Measurements from ENCODE around the gene NMNAT2. TPM values are rescaled to one million over a fixed set of nuclear protein-coding genes. Genes with fewer than 3 reads are reported as not detected.

The NMNAT2 gene
- total and polyA plus RNA-seq, 10 of the 15 experiments (the other 5 are each of a cell fraction or from before 2014, with no cell fraction given) = 0.02 to 2.0 (median 0.60) TPM

DNA sequence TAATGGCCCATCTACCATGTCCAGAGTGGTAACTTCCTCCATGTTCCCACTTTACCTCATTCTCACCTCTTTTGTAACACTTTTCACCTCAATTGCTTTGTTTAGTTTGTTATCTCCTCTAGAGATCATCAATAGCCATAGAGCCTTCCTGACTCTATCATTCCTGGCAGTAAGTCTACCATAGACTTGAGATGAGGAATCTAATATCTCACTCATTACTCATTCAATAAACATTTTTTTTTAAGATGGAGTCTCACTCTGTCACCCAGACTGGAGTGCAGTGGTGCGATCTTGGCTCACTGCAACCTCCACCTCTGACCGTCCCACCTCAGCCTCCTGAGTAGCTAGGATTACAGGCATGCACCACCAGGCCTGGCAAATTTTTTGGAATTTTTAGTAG lies 7.1 kb downstream of the NMNAT2 start:
- Histone ChIP-seq H3K36me3 (ENCODE audit: control insufficient read depth in 2 of 2, insufficient read depth in 2 of 2, low read length in 1 of 2) (no peaks in the 10 kb centered on the region), H3K79me2 (ENCODE audit: control insufficient read depth, insufficient read depth, low read length) (no peaks in the 10 kb centered on the region), H3K4me3 (no peak overlapping the region), H3K4me1 (ENCODE audit: control insufficient read depth, insufficient read depth, low read length) (no peaks in the 10 kb centered on the region), H3K27me3 (replicated peaks in 1 of 2; ENCODE audit: control insufficient read depth in 2 of 2, insufficient read depth in 2 of 2, low read length in 1 of 2) (peaks cover 0 to under 1% of the 10 kb centered on the region in 2 experiments; a peak in 3 of 4 replicates), H4K20me1 (ENCODE audit: control insufficient read depth, insufficient read depth) (no peaks in the 10 kb centered on the region), H3K9ac (ENCODE audit: control insufficient read depth, insufficient read depth, low read length) (no peak overlapping the region), H3K9me3 (replicated peaks; ENCODE audit: control insufficient read depth, insufficient read depth, low read length) (no peaks in the 10 kb centered on the region), H3K4me2 (ENCODE audit: control insufficient read depth, insufficient read depth) (no peak overlapping the region), H2AFZ (ENCODE audit: control insufficient read depth, low read depth, low read length) (no peak overlapping the region), H3K27ac (ENCODE audit: control insufficient read depth, insufficient read depth) (no peak overlapping the region)
- ChIA-PET CTCF (no interaction called here), RAD21 (ENCODE audit: unreplicated experiment) (no interaction called here), SMC1A (ENCODE audit: uncharacterized antibody, unreplicated experiment) (no interaction called here), POLR2A (no interaction called here)
- no TSS peak for BruUV-seq (replicated peaks)
- WGBS (ENCODE audit: insufficient coverage, insufficient replicate concordance, low lambda C conversion rate, missing lambda C conversion rate) = 93% methylated on average over 2 of the region's 2 CpGs
- intact Hi-C loops (cut with micrococcal nuclease; ENCODE audit: unreplicated experiment) (no loop called here), in situ Hi-C loops (cut with MboI) (no loop called here)
- FAIRE-seq = no peak
- TF ChIP-seq POLR2A (IDR thresholded peaks at IDR 0.05; ENCODE audit: low read depth, low read length) (no peak), BHLHE40 (IDR thresholded peaks at IDR 0.05; ENCODE audit: borderline replicate concordance in 1 of 2, low read depth in 2 of 2, low read length in 1 of 2) (no peak), KAT2A (conservative IDR thresholded peaks at IDR 0.05; ENCODE audit: control insufficient read depth, low read depth, low read length) (no peak), SUPT20H (IDR thresholded peaks at IDR 0.05; ENCODE audit: borderline replicate concordance, control insufficient read depth, low read depth, low read length) (no peak), CREB1 (IDR thresholded peaks at IDR 0.05; ENCODE audit: low read depth) (no peak), HCFC1 (IDR thresholded peaks at IDR 0.05; ENCODE audit: low read length) (no peak), JUNB (IDR thresholded peaks at IDR 0.05) (no peak), HDGF (IDR thresholded peaks at IDR 0.05) (no peak)
- TF ChIP-seq, protein P1, sequence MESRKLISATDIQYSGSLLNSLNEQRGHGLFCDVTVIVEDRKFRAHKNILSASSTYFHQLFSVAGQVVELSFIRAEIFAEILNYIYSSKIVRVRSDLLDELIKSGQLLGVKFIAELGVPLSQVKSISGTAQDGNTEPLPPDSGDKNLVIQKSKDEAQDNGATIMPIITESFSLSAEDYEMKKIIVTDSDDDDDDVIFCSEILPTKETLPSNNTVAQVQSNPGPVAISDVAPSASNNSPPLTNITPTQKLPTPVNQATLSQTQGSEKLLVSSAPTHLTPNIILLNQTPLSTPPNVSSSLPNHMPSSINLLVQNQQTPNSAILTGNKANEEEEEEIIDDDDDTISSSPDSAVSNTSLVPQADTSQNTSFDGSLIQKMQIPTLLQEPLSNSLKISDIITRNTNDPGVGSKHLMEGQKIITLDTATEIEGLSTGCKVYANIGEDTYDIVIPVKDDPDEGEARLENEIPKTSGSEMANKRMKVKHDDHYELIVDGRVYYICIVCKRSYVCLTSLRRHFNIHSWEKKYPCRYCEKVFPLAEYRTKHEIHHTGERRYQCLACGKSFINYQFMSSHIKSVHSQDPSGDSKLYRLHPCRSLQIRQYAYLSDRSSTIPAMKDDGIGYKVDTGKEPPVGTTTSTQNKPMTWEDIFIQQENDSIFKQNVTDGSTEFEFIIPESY (IDR thresholded peaks at IDR 0.05) = no peak
- TF ChIP-seq, protein P2, sequence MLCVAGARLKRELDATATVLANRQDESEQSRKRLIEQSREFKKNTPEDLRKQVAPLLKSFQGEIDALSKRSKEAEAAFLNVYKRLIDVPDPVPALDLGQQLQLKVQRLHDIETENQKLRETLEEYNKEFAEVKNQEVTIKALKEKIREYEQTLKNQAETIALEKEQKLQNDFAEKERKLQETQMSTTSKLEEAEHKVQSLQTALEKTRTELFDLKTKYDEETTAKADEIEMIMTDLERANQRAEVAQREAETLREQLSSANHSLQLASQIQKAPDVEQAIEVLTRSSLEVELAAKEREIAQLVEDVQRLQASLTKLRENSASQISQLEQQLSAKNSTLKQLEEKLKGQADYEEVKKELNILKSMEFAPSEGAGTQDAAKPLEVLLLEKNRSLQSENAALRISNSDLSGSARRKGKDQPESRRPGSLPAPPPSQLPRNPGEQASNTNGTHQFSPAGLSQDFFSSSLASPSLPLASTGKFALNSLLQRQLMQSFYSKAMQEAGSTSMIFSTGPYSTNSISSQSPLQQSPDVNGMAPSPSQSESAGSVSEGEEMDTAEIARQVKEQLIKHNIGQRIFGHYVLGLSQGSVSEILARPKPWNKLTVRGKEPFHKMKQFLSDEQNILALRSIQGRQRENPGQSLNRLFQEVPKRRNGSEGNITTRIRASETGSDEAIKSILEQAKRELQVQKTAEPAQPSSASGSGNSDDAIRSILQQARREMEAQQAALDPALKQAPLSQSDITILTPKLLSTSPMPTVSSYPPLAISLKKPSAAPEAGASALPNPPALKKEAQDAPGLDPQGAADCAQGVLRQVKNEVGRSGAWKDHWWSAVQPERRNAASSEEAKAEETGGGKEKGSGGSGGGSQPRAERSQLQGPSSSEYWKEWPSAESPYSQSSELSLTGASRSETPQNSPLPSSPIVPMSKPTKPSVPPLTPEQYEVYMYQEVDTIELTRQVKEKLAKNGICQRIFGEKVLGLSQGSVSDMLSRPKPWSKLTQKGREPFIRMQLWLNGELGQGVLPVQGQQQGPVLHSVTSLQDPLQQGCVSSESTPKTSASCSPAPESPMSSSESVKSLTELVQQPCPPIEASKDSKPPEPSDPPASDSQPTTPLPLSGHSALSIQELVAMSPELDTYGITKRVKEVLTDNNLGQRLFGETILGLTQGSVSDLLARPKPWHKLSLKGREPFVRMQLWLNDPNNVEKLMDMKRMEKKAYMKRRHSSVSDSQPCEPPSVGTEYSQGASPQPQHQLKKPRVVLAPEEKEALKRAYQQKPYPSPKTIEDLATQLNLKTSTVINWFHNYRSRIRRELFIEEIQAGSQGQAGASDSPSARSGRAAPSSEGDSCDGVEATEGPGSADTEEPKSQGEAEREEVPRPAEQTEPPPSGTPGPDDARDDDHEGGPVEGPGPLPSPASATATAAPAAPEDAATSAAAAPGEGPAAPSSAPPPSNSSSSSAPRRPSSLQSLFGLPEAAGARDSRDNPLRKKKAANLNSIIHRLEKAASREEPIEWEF (IDR thresholded peaks at IDR 0.05; ENCODE audit: insufficient replicate concordance, low read depth, low read length) = no peak
- TF ChIP-seq, protein P3, sequence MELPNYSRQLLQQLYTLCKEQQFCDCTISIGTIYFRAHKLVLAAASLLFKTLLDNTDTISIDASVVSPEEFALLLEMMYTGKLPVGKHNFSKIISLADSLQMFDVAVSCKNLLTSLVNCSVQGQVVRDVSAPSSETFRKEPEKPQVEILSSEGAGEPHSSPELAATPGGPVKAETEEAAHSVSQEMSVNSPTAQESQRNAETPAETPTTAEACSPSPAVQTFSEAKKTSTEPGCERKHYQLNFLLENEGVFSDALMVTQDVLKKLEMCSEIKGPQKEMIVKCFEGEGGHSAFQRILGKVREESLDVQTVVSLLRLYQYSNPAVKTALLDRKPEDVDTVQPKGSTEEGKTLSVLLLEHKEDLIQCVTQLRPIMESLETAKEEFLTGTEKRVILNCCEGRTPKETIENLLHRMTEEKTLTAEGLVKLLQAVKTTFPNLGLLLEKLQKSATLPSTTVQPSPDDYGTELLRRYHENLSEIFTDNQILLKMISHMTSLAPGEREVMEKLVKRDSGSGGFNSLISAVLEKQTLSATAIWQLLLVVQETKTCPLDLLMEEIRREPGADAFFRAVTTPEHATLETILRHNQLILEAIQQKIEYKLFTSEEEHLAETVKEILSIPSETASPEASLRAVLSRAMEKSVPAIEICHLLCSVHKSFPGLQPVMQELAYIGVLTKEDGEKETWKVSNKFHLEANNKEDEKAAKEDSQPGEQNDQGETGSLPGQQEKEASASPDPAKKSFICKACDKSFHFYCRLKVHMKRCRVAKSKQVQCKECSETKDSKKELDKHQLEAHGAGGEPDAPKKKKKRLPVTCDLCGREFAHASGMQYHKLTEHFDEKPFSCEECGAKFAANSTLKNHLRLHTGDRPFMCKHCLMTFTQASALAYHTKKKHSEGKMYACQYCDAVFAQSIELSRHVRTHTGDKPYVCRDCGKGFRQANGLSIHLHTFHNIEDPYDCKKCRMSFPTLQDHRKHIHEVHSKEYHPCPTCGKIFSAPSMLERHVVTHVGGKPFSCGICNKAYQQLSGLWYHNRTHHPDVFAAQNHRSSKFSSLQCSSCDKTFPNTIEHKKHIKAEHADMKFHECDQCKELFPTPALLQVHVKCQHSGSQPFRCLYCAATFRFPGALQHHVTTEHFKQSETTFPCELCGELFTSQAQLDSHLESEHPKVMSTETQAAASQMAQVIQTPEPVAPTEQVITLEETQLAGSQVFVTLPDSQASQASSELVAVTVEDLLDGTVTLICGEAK (IDR thresholded peaks at IDR 0.05; ENCODE audit: borderline replicate concordance) = no peak
- no peak for ATAC-seq
- DNase-seq (ENCODE audit: low read depth, low spot score) = no peak

All from GM12878 (cell line).